ENCODE results near the gene EPS8L1.

The EPS8L1 gene

DNA sequence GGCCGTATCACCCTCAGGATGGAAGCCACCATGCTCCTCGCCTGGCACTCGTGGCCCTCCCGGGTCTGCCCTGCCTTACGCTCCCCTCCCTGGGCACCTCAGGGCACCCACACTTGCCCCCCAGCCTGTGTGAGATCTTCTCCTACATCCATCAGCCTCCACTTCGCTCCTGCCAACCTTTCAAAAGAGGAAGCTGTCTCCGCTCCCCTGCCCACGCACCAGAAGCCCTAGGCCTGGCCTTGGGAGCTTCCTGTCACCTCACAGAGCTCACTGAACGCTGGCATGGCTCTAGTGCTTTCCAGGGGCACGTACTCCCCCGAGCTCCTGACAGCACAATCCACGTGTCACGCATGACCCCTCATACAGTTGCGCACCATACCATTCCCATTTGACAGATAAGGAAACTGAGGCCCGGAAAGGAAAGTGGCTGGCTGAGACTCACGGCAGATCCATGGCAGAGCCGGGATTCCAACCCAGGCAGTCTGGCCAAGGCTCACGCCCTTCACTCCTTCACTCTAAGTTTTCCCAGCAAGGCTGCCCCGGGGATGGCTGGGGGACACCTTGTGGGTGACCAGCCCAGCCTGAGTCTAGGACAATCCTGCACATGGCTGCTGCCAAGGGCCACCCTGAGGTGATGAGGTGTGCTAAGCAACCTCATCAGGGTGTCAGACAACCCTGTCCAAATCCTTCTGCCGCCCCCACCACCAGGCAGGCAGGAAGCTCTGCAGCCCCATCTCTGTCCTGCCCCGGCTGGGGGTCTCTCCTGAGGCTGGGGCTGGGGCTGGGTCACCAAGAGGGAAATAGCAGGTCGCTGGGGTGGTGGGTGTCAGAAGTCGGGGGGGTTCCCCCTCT, 22.4 kb downstream of the EPS8L1 start:
- CTCF ChIA-PET: interaction anchor here (7.0 kb wide), 1 partner anchor 9 kb away, joined by 43 read pairs; no protein-coding TSS in a partner anchor
- no peak overlapping the region for H3K4me3 ChIP-seq (ENCODE audit: low read depth, low read length)
- POLR2A ChIA-PET: no interaction called here
- no peak for TF ChIP-seq CTCF (IDR thresholded peaks at IDR 0.05; ENCODE audit: insufficient read depth, low read length, missing control alignments)
- no peak for DNase-seq (ENCODE audit: low read depth, low spot score)

- no peak for DNase-seq (ENCODE audit: low read depth, low spot score)
- ChIA-PET POLR2A (no interaction called here), CTCF (interaction anchor here (0.9 to 7.0 kb wide), 2 partner anchors 10 to 617 kb away, joined by 3 to 43 read pairs; no protein-coding TSS in a partner anchor)
- TF ChIP-seq CTCF (IDR thresholded peaks at IDR 0.05; ENCODE audit: insufficient read depth, low read length, missing control alignments): no peak
- no peak overlapping the region for H3K4me3 ChIP-seq (ENCODE audit: low read depth, low read length)
These were observed 23.3 kb downstream of the EPS8L1 start for GRCh38 chr19:55098716-55099556.

- DNase-seq (ENCODE audit: low read depth, low spot score): no peak
- CTCF ChIA-PET: interaction anchor here (0.9 to 7.0 kb wide), 2 partner anchors 11 to 618 kb away, joined by 3 to 43 read pairs; no protein-coding TSS in a partner anchor
- POLR2A ChIA-PET: no interaction called here
- TF ChIP-seq CTCF (IDR thresholded peaks at IDR 0.05; ENCODE audit: insufficient read depth, low read length, missing control alignments): no peak
- no peak overlapping the region for H3K4me3 ChIP-seq (ENCODE audit: low read depth, low read length)
These were observed 24.2 kb downstream of the EPS8L1 start for GRCh38 chr19:55099557-55100506.

GRCh38 chr19:55101261-55101660, 25.6 kb downstream of the EPS8L1 start:
- DNase-seq (ENCODE audit: low read depth, low spot score): no peak
- H3K4me3 ChIP-seq (ENCODE audit: low read depth, low read length): no peak overlapping the region
- no peak for TF ChIP-seq CTCF (IDR thresholded peaks at IDR 0.05; ENCODE audit: insufficient read depth, low read length, missing control alignments)
- CTCF ChIA-PET: interaction anchor here (1.6 to 7.0 kb wide), 2 partner anchors 10 to 13 kb away, joined by 3 to 43 read pairs; no protein-coding TSS in a partner anchor
- POLR2A ChIA-PET: no interaction called here

GRCh38 chr19:55103190-55103589, 27.5 kb downstream of the EPS8L1 start:
- no peak for DNase-seq (ENCODE audit: low read depth, low spot score)
- CTCF ChIA-PET: interaction anchor here (1.4 to 7.0 kb wide), 2 partner anchors 15 to 38 kb away, joined by 3 to 43 read pairs; no protein-coding TSS in a partner anchor
- TF ChIP-seq CTCF (IDR thresholded peaks at IDR 0.05; ENCODE audit: insufficient read depth, low read length, missing control alignments): no peak
- POLR2A ChIA-PET: no interaction called here
- no peak overlapping the region for H3K4me3 ChIP-seq (ENCODE audit: low read depth, low read length)

Measured in AG04449 (cell line).